Measurements from ENCODE around the gene ACKR1. TPM values are rescaled to one million over a fixed set of nuclear protein-coding genes. Genes with fewer than 3 reads are reported as not detected.

The ACKR1 gene
- total RNA-seq, 4 donors from 2014 or later = 31.1 to 315 (median 128) TPM

DNA sequence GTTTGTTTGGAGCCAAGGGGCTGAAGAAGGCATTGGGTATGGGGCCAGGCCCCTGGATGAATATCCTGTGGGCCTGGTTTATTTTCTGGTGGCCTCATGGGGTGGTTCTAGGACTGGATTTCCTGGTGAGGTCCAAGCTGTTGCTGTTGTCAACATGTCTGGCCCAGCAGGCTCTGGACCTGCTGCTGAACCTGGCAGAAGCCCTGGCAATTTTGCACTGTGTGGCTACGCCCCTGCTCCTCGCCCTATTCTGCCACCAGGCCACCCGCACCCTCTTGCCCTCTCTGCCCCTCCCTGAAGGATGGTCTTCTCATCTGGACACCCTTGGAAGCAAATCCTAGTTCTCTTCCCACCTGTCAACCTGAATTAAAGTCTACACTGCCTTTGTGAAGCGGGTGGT lies 1.4 kb downstream of the ACKR1 start:
- Histone ChIP-seq H3K27ac (replicated peaks in 1 of 4) (peak overlapping the region in 2 of 4 donors; percentile 11 to 40), H3K4me1 (peaks cover 0 to 5% (median 0%) of the 10 kb centered on the region in 4 donors), H3K9me3 (no peaks in the 10 kb centered on the region), H3K4me3 (peak overlapping the region; percentile 28 to 49 (median 34)), H3K36me3 (peaks cover 0 to under 1% (median 0%) of the 10 kb centered on the region in 4 donors), H3K27me3 (peaks cover 0 to 89% (median under 1%) of the 10 kb centered on the region in 4 donors)
- DNase-seq (ENCODE audit: extremely low spot score) = no peak
- TF ChIP-seq POLR2A (IDR thresholded peaks at IDR 0.05; ENCODE audit: low read depth) (no peak), EP300 (IDR thresholded peaks at IDR 0.05) (no peak), POLR2AphosphoS5 (IDR thresholded peaks at IDR 0.05) (no peak), CTCF (IDR thresholded peaks at IDR 0.05) (no peak)
- WGBS = 95% methylated on average over 4 of the region's 4 CpGs
- intact Hi-C loops (cut with DNase I) = no loop called here

DNA sequence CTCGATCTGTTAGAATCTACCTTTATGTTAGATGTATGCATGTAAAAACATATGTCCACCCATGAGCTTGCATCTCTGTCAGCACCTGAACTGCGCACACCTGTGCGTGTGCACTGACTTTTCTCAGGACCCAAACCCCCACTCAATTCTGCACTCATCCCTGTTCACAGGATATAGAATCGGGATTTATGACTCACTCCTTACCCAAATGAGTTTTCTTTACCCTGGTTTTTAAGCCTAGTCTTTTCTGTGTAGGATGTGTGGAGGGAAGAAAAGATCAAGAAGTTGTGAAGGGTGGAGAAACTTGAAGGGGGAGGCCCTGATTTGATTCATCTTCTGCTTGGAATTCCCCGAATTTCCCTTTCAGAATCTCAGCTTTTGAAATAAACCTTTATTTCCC lies 2.4 kb downstream of the ACKR1 start:
- Histone ChIP-seq H3K36me3 (no peaks in the 10 kb centered on the region), H3K4me3 (peak overlapping the region; percentile 28 to 49 (median 34)), H3K27ac (replicated peaks in 1 of 4) (no peak overlapping the region), H3K4me1 (peaks cover 0 to 5% (median 0%) of the 10 kb centered on the region in 4 donors), H3K9me3 (no peaks in the 10 kb centered on the region), H3K27me3 (peaks cover 0 to 89% (median 2%) of the 10 kb centered on the region in 4 donors)
- TF ChIP-seq CTCF (IDR thresholded peaks at IDR 0.05) (no peak), EP300 (IDR thresholded peaks at IDR 0.05) (no peak)
- DNase-seq (ENCODE audit: extremely low spot score) = no peak
- WGBS = 81% methylated on average over 5 of the region's 5 CpGs
- intact Hi-C loops (cut with DNase I) = no loop called here

GRCh38 chr1:159207774-159208173 lies 3.1 kb downstream of the ACKR1 start:
- H3K27ac ChIP-seq (replicated peaks in 1 of 4) = no peak overlapping the region
- TF ChIP-seq EP300 (IDR thresholded peaks at IDR 0.05) (no peak), POLR2AphosphoS5 (IDR thresholded peaks at IDR 0.05) (no peak), CTCF (IDR thresholded peaks at IDR 0.05) (no peak), POLR2A (IDR thresholded peaks at IDR 0.05; ENCODE audit: low read depth) (no peak)
- H3K27me3 ChIP-seq = peaks cover 0 to 89% (median 2%) of the 10 kb centered on the region in 4 donors
- WGBS = 36% methylated on average over 8 of the region's 8 CpGs
- no peak for DNase-seq (ENCODE audit: extremely low spot score)
- H3K9me3 ChIP-seq = no peaks in the 10 kb centered on the region
- H3K4me3 ChIP-seq = peak overlapping the region; percentile 28 to 49 (median 34)
- no peaks in the 10 kb centered on the region for H3K36me3 ChIP-seq
- intact Hi-C loops (cut with DNase I) = no loop called here
- H3K4me1 ChIP-seq = peaks cover 0 to 5% (median 0%) of the 10 kb centered on the region in 4 donors

- H3K27ac ChIP-seq (replicated peaks in 1 of 4) = no peak overlapping the region
- H3K36me3 ChIP-seq = no peaks in the 10 kb centered on the region
- peak overlapping the region; percentile 28 to 49 (median 34) for H3K4me3 ChIP-seq
- TF ChIP-seq CTCF (IDR thresholded peaks at IDR 0.05) = no peak
- TF ChIP-seq EP300 (IDR thresholded peaks at IDR 0.05) = no peak
- TF ChIP-seq POLR2AphosphoS5 (IDR thresholded peaks at IDR 0.05) = no peak
- intact Hi-C loops (cut with DNase I) = no loop called here
- no peaks in the 10 kb centered on the region for H3K9me3 ChIP-seq
- H3K27me3 ChIP-seq = peaks cover 0 to 85% (median 2%) of the 10 kb centered on the region in 4 donors
- peaks cover 0 to 5% (median 0%) of the 10 kb centered on the region in 4 donors for H3K4me1 ChIP-seq
- WGBS = 12% methylated on average over 6 of the region's 7 CpGs
- DNase-seq (ENCODE audit: extremely low spot score) = no peak
Observed at GRCh38 chr1:159208175-159208825, 3.6 kb downstream of the ACKR1 start.

DNA sequence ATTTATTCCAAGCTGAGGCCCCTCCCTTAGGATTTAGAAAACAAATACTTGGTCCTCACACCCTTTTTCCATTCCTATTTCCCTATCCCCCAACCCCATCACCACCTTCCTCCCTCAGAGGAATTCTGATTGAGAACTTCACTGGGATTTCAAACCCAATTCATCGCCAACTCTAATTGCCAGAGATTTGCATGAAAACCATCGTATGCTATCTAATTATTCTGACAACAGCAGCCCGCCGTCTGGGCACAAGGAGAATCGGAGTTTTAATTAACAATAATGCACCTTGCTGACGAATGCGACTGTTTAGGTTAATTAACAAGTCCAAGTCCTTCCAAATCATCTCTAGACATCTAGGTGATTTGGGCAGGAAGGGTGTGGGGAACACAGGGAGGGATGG lies 4.4 kb downstream of the ACKR1 start:
- no peaks in the 10 kb centered on the region for H3K36me3 ChIP-seq
- H3K9me3 ChIP-seq = no peaks in the 10 kb centered on the region
- intact Hi-C loops (cut with DNase I) = no loop called here
- H3K4me1 ChIP-seq = peaks cover 0 to 5% (median 0%) of the 10 kb centered on the region in 4 donors
- peaks cover 0 to 78% (median 2%) of the 10 kb centered on the region in 4 donors for H3K27me3 ChIP-seq
- no peak overlapping the region for H3K27ac ChIP-seq (replicated peaks in 1 of 4)
- no peak for DNase-seq (ENCODE audit: extremely low spot score)
- WGBS = 78% methylated on average over 7 of the region's 7 CpGs
- peak overlapping the region in 2 of 4 donors; percentile 1 to 49 for H3K4me3 ChIP-seq
- no peak for TF ChIP-seq CTCF (IDR thresholded peaks at IDR 0.05)
- TF ChIP-seq POLR2AphosphoS5 (IDR thresholded peaks at IDR 0.05) = no peak
- TF ChIP-seq EP300 (IDR thresholded peaks at IDR 0.05) = no peak
- no peak for TF ChIP-seq POLR2A (IDR thresholded peaks at IDR 0.05; ENCODE audit: low read depth)
